GM19438 (cell line): ENCODE results near the gene KLHL40.

ENCODE experiments used
- ATAC-seq: cut with Tn5 transposase; IDR thresholded peaks from one replicate; pipeline ENCODE4 v1.9.1; 2021; ENCODE audit warnings: low read depth; ENCODE audit not compliant: unreplicated experiment

Gene KLHL40

GRCh38 chr3:42667523-42668412 lies 17.6 kb upstream of the KLHL40 start:
- no peak for ATAC-seq

- no peak for ATAC-seq
These were observed 16.9 kb upstream of the KLHL40 start for GRCh38 chr3:42668413-42668760.

GRCh38 chr3:42668793-42669217 lies 16.5 kb upstream of the KLHL40 start:
- no peak for ATAC-seq

- no peak for ATAC-seq
These were observed 15.2 kb upstream of the KLHL40 start for GRCh38 chr3:42670051-42670576.

GRCh38 chr3:42670670-42671069 lies 14.7 kb upstream of the KLHL40 start:
- ATAC-seq: no peak

GRCh38 chr3:42672515-42672914 lies 12.8 kb upstream of the KLHL40 start:
- no peak for ATAC-seq

GRCh38 chr3:42673082-42673481 lies 12.3 kb upstream of the KLHL40 start:
- ATAC-seq: no peak

- no peak for ATAC-seq
These were observed 11.2 kb upstream of the KLHL40 start for GRCh38 chr3:42674146-42674545.

GRCh38 chr3:42675909-42676308 lies 9.4 kb upstream of the KLHL40 start:
- ATAC-seq: no peak

- ATAC-seq: no peak
These were observed 6.9 kb upstream of the KLHL40 start for GRCh38 chr3:42678447-42678846.

GRCh38 chr3:42680271-42680670 lies 5.1 kb upstream of the KLHL40 start:
- no peak for ATAC-seq

GRCh38 chr3:42680806-42681205 lies 4.5 kb upstream of the KLHL40 start:
- ATAC-seq: no peak

GRCh38 chr3:42681361-42682038 lies 3.8 kb upstream of the KLHL40 start:
- no peak for ATAC-seq

GRCh38 chr3:42682301-42683070 lies 2.9 kb upstream of the KLHL40 start:
- ATAC-seq: no peak

GRCh38 chr3:42683875-42684598 lies 1.3 kb upstream of the KLHL40 start:
- ATAC-seq: no peak

GRCh38 chr3:42684632-42685362 lies 540 bp upstream of the KLHL40 start:
- no peak for ATAC-seq

- ATAC-seq: no peak
These were observed 819 bp downstream of the KLHL40 start for GRCh38 chr3:42685891-42686820.

- no peak for ATAC-seq
These were observed 1.7 kb downstream of the KLHL40 start for GRCh38 chr3:42686832-42687650.
